Vagina (tissue), 2 donors: Measurements from ENCODE around the gene PGC. TPM values are rescaled to one million over a fixed set of nuclear protein-coding genes. Genes with fewer than 3 reads are reported as not detected.
"Not testable (repeated sequence)": the region's sequence is repeated elsewhere in the genome, so short reads cannot be mapped to it uniquely, and the experiment has no call there.

Experiments used
- DNase-seq, 2 donors: peaks; one replicate each; pipeline ENCODE4 v3.0.0-alpha.2; 2017; ENCODE audit errors: extremely low spot score in 2 of 2
- H3K27ac ChIP-seq: fragments of 200-600 bp; sonication (generic); one replicate; pipeline ENCODE4 v1.5.1; 2019
- H3K27me3 ChIP-seq: fragments of 200-600 bp; sonication (generic); one replicate; pipeline ENCODE4 v1.5.1; 2019
- H3K36me3 ChIP-seq, 2 donors: fragments of 200-600 bp; sonication (generic); one replicate each; pipeline ENCODE4 v1.5.1; 2017 to 2019
- H3K4me1 ChIP-seq: fragments of 200-600 bp; sonication (generic); one replicate; pipeline ENCODE4 v1.5.1; 2019
- H3K4me3 ChIP-seq, 2 donors: fragments of 200-600 bp; sonication (generic); 1 replicate in 1 of 2; 2 replicates in 1 of 2; pipeline ENCODE4 v1.5.1; 2016 to 2019
- H3K9me3 ChIP-seq: fragments of 200-600 bp; sonication (generic); one replicate; pipeline ENCODE4 v1.5.1; 2019
- CTCF ChIP-seq, 3 experiments: fragments of 450-650 bp in 2 of 3; fragments of 200-600 bp in 1 of 3; sonication (generic) in 1 of 3; IDR thresholded peaks; one replicate each; pipeline ENCODE4 v1.5.1; 2017 to 2019; ENCODE audit warnings: antibody characterized with exemption in 3 of 3, mild to moderate bottlenecking in 2 of 3, moderate library complexity in 2 of 3
- POLR2A ChIP-seq, 2 donors: fragments of 450-650 bp; IDR thresholded peaks; one replicate each; pipeline ENCODE4 v1.6.1; 2017; ENCODE audit warnings: antibody characterized with exemption in 2 of 2, mild to moderate bottlenecking in 2 of 2, moderate library complexity in 2 of 2
- POLR2AphosphoS5 ChIP-seq, 2 donors: sonication (generic); formaldehyde crosslinking; IDR thresholded peaks; one replicate each; pipeline ENCODE4 v1.9.0; 2017; ENCODE audit warnings: antibody characterized with exemption in 2 of 2, mild to moderate bottlenecking in 2 of 2, low read depth in 1 of 2; ENCODE audit not compliant: insufficient read depth in 1 of 2
- intact Hi-C: fragments of 100-400 bp; cut with DNase I; formaldehyde crosslinking; loops from one replicate; pipeline ENCODE4 v1.15.1; 2023
- total RNA-seq: library from RNA; depleted of rRNA; stranded (reverse); fragments of >200 nt; gene quantifications from one replicate; pipeline ENCODE4 v1.2.3, GENCODE V29; 2016

The PGC gene
- total RNA-seq, 1 donor from 2014 or later = 3.4 TPM

- peaks cover 3 to 36% of the 10 kb centered on the region in 2 donors for H3K36me3 ChIP-seq
- H3K27ac ChIP-seq = no peak overlapping the region
- DNase-seq = no peak
- TF ChIP-seq POLR2A (IDR thresholded peaks at IDR 0.05) (no peak), POLR2AphosphoS5 (IDR thresholded peaks at IDR 0.05; ENCODE audit: insufficient read depth in 1 of 2, low read depth in 1 of 2) (no peak), CTCF (IDR thresholded peaks at IDR 0.05) (no peak)
- no peaks in the 10 kb centered on the region for H3K27me3 ChIP-seq
- intact Hi-C loops = no loop called here
- H3K9me3 ChIP-seq = no peaks in the 10 kb centered on the region
- no peak overlapping the region for H3K4me3 ChIP-seq
- H3K4me1 ChIP-seq = peaks cover 25% of the 10 kb centered on the region
Measured at GRCh38 chr6:41768545-41769308, 21.5 kb upstream of the PGC start.

- DNase-seq = no peak
- TF ChIP-seq POLR2AphosphoS5 (IDR thresholded peaks at IDR 0.05; ENCODE audit: insufficient read depth in 1 of 2, low read depth in 1 of 2) (no peak), POLR2A (IDR thresholded peaks at IDR 0.05) (no peak), CTCF (IDR thresholded peaks at IDR 0.05) (no peak)
- Histone ChIP-seq H3K4me3 (no peak overlapping the region), H3K36me3 (peaks cover 1 to 22% of the 10 kb centered on the region in 2 donors), H3K27ac (peak overlapping the region; percentile 58), H3K9me3 (no peaks in the 10 kb centered on the region), H3K27me3 (no peaks in the 10 kb centered on the region), H3K4me1 (peaks cover 25% of the 10 kb centered on the region)
- intact Hi-C loops = no loop called here
Measured at GRCh38 chr6:41767112-41767833, 20.1 kb upstream of the PGC start.

GRCh38 chr6:41766043-41766664 is 19.0 kb upstream of the PGC start:
- intact Hi-C loops, DNase-seq, H3K9me3 ChIP-seq, H3K27me3 ChIP-seq, H3K4me3 ChIP-seq: not testable (repeated sequence)
- peaks cover 0 to 10% of the 10 kb centered on the region in 2 donors for H3K36me3 ChIP-seq
- peak overlapping the region; percentile 58 for H3K27ac ChIP-seq
- H3K4me1 ChIP-seq = peaks cover 25% of the 10 kb centered on the region

- Histone ChIP-seq H3K4me1 (peaks cover 20% of the 10 kb centered on the region), H3K4me3 (no peak overlapping the region), H3K36me3 (no peaks in the 10 kb centered on the region), H3K27me3 (no peaks in the 10 kb centered on the region), H3K9me3 (no peaks in the 10 kb centered on the region), H3K27ac (no peak overlapping the region)
- TF ChIP-seq POLR2A (IDR thresholded peaks at IDR 0.05) (no peak), POLR2AphosphoS5 (IDR thresholded peaks at IDR 0.05; ENCODE audit: insufficient read depth in 1 of 2, low read depth in 1 of 2) (no peak), CTCF (IDR thresholded peaks at IDR 0.05) (no peak)
- intact Hi-C loops = no loop called here
- no peak for DNase-seq
Measured at GRCh38 chr6:41763470-41763869, 16.3 kb upstream of the PGC start.

GRCh38 chr6:41759905-41760579 is 12.8 kb upstream of the PGC start:
- Histone ChIP-seq H3K36me3 (no peaks in the 10 kb centered on the region), H3K4me1 (no peaks in the 10 kb centered on the region), H3K4me3 (no peak overlapping the region), H3K9me3 (no peaks in the 10 kb centered on the region), H3K27ac (no peak overlapping the region), H3K27me3 (no peaks in the 10 kb centered on the region)
- no peak for DNase-seq
- intact Hi-C loops = no loop called here
- TF ChIP-seq CTCF (IDR thresholded peaks at IDR 0.05) (no peak), POLR2A (IDR thresholded peaks at IDR 0.05) (no peak), POLR2AphosphoS5 (IDR thresholded peaks at IDR 0.05; ENCODE audit: insufficient read depth in 1 of 2, low read depth in 1 of 2) (no peak)
